Endodermal cell (in vitro differentiated cells): ENCODE measurements around the gene TMEM59L. TPM values are rescaled to one million over a fixed set of nuclear protein-coding genes. Genes with fewer than 3 reads are reported as not detected.

Experiments used
- DNase-seq: peaks from one replicate; pipeline ENCODE4 v3.0.0-alpha.2; 2017
- H3K27ac ChIP-seq: 2 replicates; pipeline ENCODE4 v1.5.1; 2013; ENCODE audit warnings: mild to moderate bottlenecking, low read depth, low read length, moderate library complexity
- H3K27me3 ChIP-seq: 2 replicates; pipeline ENCODE4 v1.6.1; 2013; ENCODE audit warnings: mild to moderate bottlenecking, low read length, moderate library complexity; ENCODE audit not compliant: insufficient read depth, control insufficient read depth, poor library complexity, severe bottlenecking
- H3K36me3 ChIP-seq: 2 replicates; pipeline ENCODE4 v1.7.0; 2013; ENCODE audit warnings: mild to moderate bottlenecking, low read length, moderate library complexity; ENCODE audit not compliant: control insufficient read depth, insufficient read depth
- H3K4me1 ChIP-seq: one replicate; pipeline ENCODE4 v1.7.0; 2013; ENCODE audit warnings: low read length; ENCODE audit not compliant: control insufficient read depth, insufficient read depth
- H3K4me3 ChIP-seq: 2 replicates; pipeline ENCODE4 v1.5.1; 2013; ENCODE audit warnings: mild to moderate bottlenecking, low read length, moderate library complexity
- H3K9ac ChIP-seq: 2 replicates; pipeline ENCODE4 v1.6.1; 2013; ENCODE audit warnings: mild to moderate bottlenecking, low read length, moderate library complexity; ENCODE audit not compliant: poor library complexity, severe bottlenecking; ENCODE audit errors: extremely low read depth
- H3K9me3 ChIP-seq: 2 replicates; pipeline ENCODE4 v1.6.1; 2013; ENCODE audit warnings: mild to moderate bottlenecking, low read length, moderate library complexity; ENCODE audit not compliant: control insufficient read depth
- H3K27ac Mint-ChIP-seq: 2 replicates; pipeline ENCODE4 v1.8.0; 2020; ENCODE audit warnings: mixed read lengths
- H3K27me3 Mint-ChIP-seq: 2 replicates; pipeline ENCODE4 v1.8.0; 2021; ENCODE audit warnings: mild to moderate bottlenecking, mixed read lengths; ENCODE audit not compliant: insufficient read depth
- H3K36me3 Mint-ChIP-seq: 2 replicates; pipeline ENCODE4 v1.8.0; 2020; ENCODE audit warnings: low read depth, mixed read lengths
- H3K4me1 Mint-ChIP-seq: 2 replicates; pipeline ENCODE4 v1.8.0; 2020; ENCODE audit warnings: mixed read lengths
- H3K4me3 Mint-ChIP-seq: 2 replicates; pipeline ENCODE4 v1.8.0; 2020; ENCODE audit warnings: mild to moderate bottlenecking, moderate library complexity, mixed read lengths
- H3K9me3 Mint-ChIP-seq: 2 replicates; pipeline ENCODE4 v1.8.0; 2020; ENCODE audit warnings: mild to moderate bottlenecking, mixed read lengths
- WGBS, 2 experiments: methylation state at CpG; one replicate each; pipeline versions ENCODE4 v1.1.5 to v1.1.7; 2013; ENCODE audit warnings: missing lambda C conversion rate in 2 of 2, mixed read lengths in 1 of 2; ENCODE audit not compliant: insufficient coverage in 1 of 2, insufficient read length in 1 of 2; 5-methylcytosine and 5-hydroxymethylcytosine counted together
- total RNA-seq, 2 donors: library from RNA; stranded (reverse); fragmentation: NEBNext Ultra II Directional in 1 of 2; extraction: Animal tissue kit (Norgen Biotek cat#: 25700) in 1 of 2; gene quantifications; 2 replicates in 1 of 2; 3 replicates in 1 of 2; pipeline ENCODE4 v1.2.1, GENCODE V29; 2021
- TF ChIP-seq, protein P1 (sequence below): fragments of 200-600 bp; sonication (generic); conservative IDR thresholded peaks from 2 replicates; pipeline ENCODE4 v1.5.0; 2021; ENCODE audit warnings: antibody characterized with exemption, mild to moderate bottlenecking

The TMEM59L gene
- total RNA-seq, 2 donors from 2014 or later: 5.0 to 7.2 TPM

GRCh38 chr19:18616023-18616422 lies 3.4 kb downstream of the TMEM59L start:
- H3K4me3 ChIP-seq: no peak overlapping the region
- peaks cover 52% of the 10 kb centered on the region for H3K27me3 ChIP-seq
- Mint-ChIP-seq H3K27me3 (peaks cover 63% of the 10 kb centered on the region), H3K4me3 (no peak overlapping the region), H3K27ac (no peak overlapping the region), H3K4me1 (peaks cover 7% of the 10 kb centered on the region), H3K36me3 (no peaks in the 10 kb centered on the region), H3K9me3 (no peaks in the 10 kb centered on the region)
- 85 to 91% methylated on average over 2 to 3 of the region's 3 CpGs for WGBS, 2 experiments
- H3K9me3 ChIP-seq: no peaks in the 10 kb centered on the region
- no peak overlapping the region for H3K9ac ChIP-seq
- TF ChIP-seq, protein P1, sequence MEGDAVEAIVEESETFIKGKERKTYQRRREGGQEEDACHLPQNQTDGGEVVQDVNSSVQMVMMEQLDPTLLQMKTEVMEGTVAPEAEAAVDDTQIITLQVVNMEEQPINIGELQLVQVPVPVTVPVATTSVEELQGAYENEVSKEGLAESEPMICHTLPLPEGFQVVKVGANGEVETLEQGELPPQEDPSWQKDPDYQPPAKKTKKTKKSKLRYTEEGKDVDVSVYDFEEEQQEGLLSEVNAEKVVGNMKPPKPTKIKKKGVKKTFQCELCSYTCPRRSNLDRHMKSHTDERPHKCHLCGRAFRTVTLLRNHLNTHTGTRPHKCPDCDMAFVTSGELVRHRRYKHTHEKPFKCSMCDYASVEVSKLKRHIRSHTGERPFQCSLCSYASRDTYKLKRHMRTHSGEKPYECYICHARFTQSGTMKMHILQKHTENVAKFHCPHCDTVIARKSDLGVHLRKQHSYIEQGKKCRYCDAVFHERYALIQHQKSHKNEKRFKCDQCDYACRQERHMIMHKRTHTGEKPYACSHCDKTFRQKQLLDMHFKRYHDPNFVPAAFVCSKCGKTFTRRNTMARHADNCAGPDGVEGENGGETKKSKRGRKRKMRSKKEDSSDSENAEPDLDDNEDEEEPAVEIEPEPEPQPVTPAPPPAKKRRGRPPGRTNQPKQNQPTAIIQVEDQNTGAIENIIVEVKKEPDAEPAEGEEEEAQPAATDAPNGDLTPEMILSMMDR: no peak
- H3K4me1 ChIP-seq: no peaks in the 10 kb centered on the region
- DNase-seq: no peak
- H3K36me3 ChIP-seq: no peaks in the 10 kb centered on the region
- H3K27ac ChIP-seq: no peak overlapping the region

DNA sequence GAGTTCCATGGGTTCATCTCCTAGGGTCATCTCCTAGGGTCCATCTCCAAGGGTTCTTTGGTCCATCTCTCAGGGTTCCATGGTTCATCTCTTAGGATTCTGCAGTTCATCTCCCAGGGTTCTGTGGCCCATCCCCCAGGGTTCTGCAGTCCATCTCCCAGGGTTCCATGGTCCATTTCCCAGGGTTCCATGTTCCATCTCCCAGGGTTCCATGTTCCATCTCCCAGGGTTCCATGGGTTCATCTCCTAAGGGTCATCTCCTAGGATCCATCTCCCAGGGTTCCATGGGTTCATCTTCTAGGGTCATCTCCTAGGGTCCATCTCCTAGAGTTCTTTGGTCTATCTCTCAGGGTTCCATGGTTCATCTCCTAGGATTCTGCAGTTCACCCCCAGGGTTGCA lies 4.9 kb downstream of the TMEM59L start:
- H3K36me3 ChIP-seq: no peaks in the 10 kb centered on the region
- no peak for DNase-seq
- H3K27ac Mint-ChIP-seq: no peak overlapping the region
- peaks cover 50% of the 10 kb centered on the region for H3K27me3 Mint-ChIP-seq
- H3K27ac ChIP-seq: no peak overlapping the region
- H3K9ac ChIP-seq: no peak overlapping the region
- no peaks in the 10 kb centered on the region for H3K9me3 ChIP-seq
- H3K27me3 ChIP-seq: peaks cover 37% of the 10 kb centered on the region
- no peaks in the 10 kb centered on the region for H3K4me1 ChIP-seq
- TF ChIP-seq, protein P1: no peak
- no peak overlapping the region for H3K4me3 ChIP-seq
- peaks cover 4% of the 10 kb centered on the region for H3K4me1 Mint-ChIP-seq
- no peaks in the 10 kb centered on the region for H3K36me3 Mint-ChIP-seq
- H3K9me3 Mint-ChIP-seq: no peaks in the 10 kb centered on the region
- H3K4me3 Mint-ChIP-seq: no peak overlapping the region

- no peak for DNase-seq
- H3K9me3 Mint-ChIP-seq: no peaks in the 10 kb centered on the region
- H3K4me1 Mint-ChIP-seq: peaks cover 3% of the 10 kb centered on the region
- Histone ChIP-seq H3K4me3 (no peak overlapping the region), H3K9me3 (no peaks in the 10 kb centered on the region), H3K4me1 (no peaks in the 10 kb centered on the region), H3K9ac (no peak overlapping the region), H3K27ac (no peak overlapping the region), H3K36me3 (no peaks in the 10 kb centered on the region), H3K27me3 (peaks cover 30% of the 10 kb centered on the region)
- H3K36me3 Mint-ChIP-seq: no peaks in the 10 kb centered on the region
- H3K4me3 Mint-ChIP-seq: no peak overlapping the region
- 93 to 98% methylated on average over 7 to 13 of the region's 13 CpGs for WGBS, 2 experiments
- TF ChIP-seq, protein P1: no peak
- H3K27me3 Mint-ChIP-seq: peaks cover 45% of the 10 kb centered on the region
- no peak overlapping the region for H3K27ac Mint-ChIP-seq
Observed at GRCh38 chr19:18618236-18618635, 5.6 kb downstream of the TMEM59L start.
